K562 (cell line): ENCODE data around the gene GLRX2. TPM values are rescaled to one million over a fixed set of nuclear protein-coding genes. Genes with fewer than 3 reads are reported as not detected.
A peak's percentile ranks its signal among the peaks of the same experiment; 100 is the strongest.

ENCODE experiments used
- CXXC5 ChIP-seq: fragments of 250-450 bp; sonication (Bioruptor Pico); IDR thresholded peaks from 2 replicates; pipeline ENCODE4 v1.8.0; 2022; ENCODE audit warnings: inconsistent platforms, mild to moderate bottlenecking, moderate library complexity
- GABPB1 ChIP-seq: sonication (generic); formaldehyde crosslinking; IDR thresholded peaks from 2 replicates; pipeline ENCODE4 v1.8.0; 2022; ENCODE audit warnings: mild to moderate bottlenecking, missing genetic modification reagents
- IRF2 ChIP-seq: sonication (generic); formaldehyde crosslinking; IDR thresholded peaks from 2 replicates; pipeline ENCODE4 v1.8.1; 2022; ENCODE audit warnings: mild to moderate bottlenecking, missing genetic modification reagents
- MAFF ChIP-seq: IDR thresholded peaks from 2 replicates; pipeline ENCODE4 v1.6.1; 2012; ENCODE audit warnings: low read length, improper control_type of control experiment
- RCOR1 ChIP-seq, 2 experiments: IDR thresholded peaks; 2 replicates each; pipeline ENCODE4 v1.6.1; 2012; ENCODE audit warnings: low read depth in 2 of 2, low read length in 2 of 2, borderline replicate concordance in 1 of 2, improper control_type of control experiment in 1 of 2
- ZNF165 ChIP-seq: fragments of 250-450 bp; sonication (Bioruptor Pico); IDR thresholded peaks from 2 replicates; pipeline ENCODE4 v1.4.0; 2020; ENCODE audit warnings: borderline replicate concordance
- ZNF507 ChIP-seq: conservative IDR thresholded peaks from 2 replicates; pipeline ENCODE4 v1.6.1; 2017; ENCODE audit warnings: missing genetic modification characterization, missing compliant biosample characterization
- ZNF586 ChIP-seq: fragments of 450-650 bp; formaldehyde crosslinking; conservative IDR thresholded peaks from 2 replicates; pipeline ENCODE4 v1.4.0; 2020; ENCODE audit warnings: mild to moderate bottlenecking, moderate library complexity
- polyA plus RNA-seq, 8 experiments: library from polyadenylated mRNA; depleted of rRNA in 4 of 8; stranded (reverse) in 5 of 8; unstranded in 3 of 8; fragments of >200 nt; fragmentation: Nextera tagmentation in 2 of 8; fragmentation: Illumina TruSeq in 1 of 8; extraction: Ambion mirVana in 2 of 8; extraction: Trizol in 1 of 8; gene quantifications; 2 replicates each; pipeline versions ENCODE4 v1.2.1 to v1.2.3, GENCODE V29; 2011 to 2014; ENCODE audit warnings: inconsistent platforms in 1 of 8, missing spikeins in 1 of 8
- total RNA-seq, 7 experiments: library from RNA; depleted of rRNA in 6 of 7; stranded (reverse); fragments of >200 nt in 6 of 7; fragmentation: Illumina TruSeq in 2 of 7; extraction: Trizol in 2 of 7; gene quantifications; 2 replicates each; pipeline versions ENCODE4 v1.2.1 to v1.2.3, GENCODE V29; 2011 to 2021; ENCODE audit warnings: low replicate concordance in 1 of 7
- TF ChIP-seq, protein P1 (sequence below), 2 experiments: fragments of 450-650 bp; IDR thresholded peaks; 2 replicates each; pipeline ENCODE4 v1.6.1; 2018; ENCODE audit warnings: mild to moderate bottlenecking in 2 of 2, low read depth in 1 of 2; ENCODE audit not compliant: partially characterized antibody in 2 of 2
- TF ChIP-seq, protein P2 (sequence below), 2 experiments: fragments of 250-450 bp in 1 of 2; fragments of 450-650 bp in 1 of 2; sonication (Bioruptor Pico) in 1 of 2; IDR thresholded peaks; 2 replicates each; pipeline versions ENCODE4 v1.6.1 to v1.8.0; 2016 to 2021; ENCODE audit warnings: mild to moderate bottlenecking in 2 of 2, moderate library complexity in 2 of 2, missing compliant biosample characterization in 1 of 2, missing genetic modification characterization in 1 of 2
- TF ChIP-seq, protein P3 (sequence below): sonication (generic); formaldehyde crosslinking; IDR thresholded peaks from 2 replicates; pipeline ENCODE4 v1.8.1; 2023; ENCODE audit warnings: mild to moderate bottlenecking, missing genetic modification reagents, moderate library complexity
- TF ChIP-seq, protein P4 (sequence below): fragments of 250-450 bp; sonication (Bioruptor Pico); IDR thresholded peaks from 2 replicates; pipeline ENCODE4 v1.8.0; 2022; ENCODE audit warnings: moderate library complexity, mild to moderate bottlenecking, inconsistent platforms

GLRX2 gene
- total and polyA plus RNA-seq, 9 of the 15 experiments (the other 6 are each of a cell fraction or from before 2014, with no cell fraction given) = 13.3 to 82.6 (median 55.1) TPM

DNA sequence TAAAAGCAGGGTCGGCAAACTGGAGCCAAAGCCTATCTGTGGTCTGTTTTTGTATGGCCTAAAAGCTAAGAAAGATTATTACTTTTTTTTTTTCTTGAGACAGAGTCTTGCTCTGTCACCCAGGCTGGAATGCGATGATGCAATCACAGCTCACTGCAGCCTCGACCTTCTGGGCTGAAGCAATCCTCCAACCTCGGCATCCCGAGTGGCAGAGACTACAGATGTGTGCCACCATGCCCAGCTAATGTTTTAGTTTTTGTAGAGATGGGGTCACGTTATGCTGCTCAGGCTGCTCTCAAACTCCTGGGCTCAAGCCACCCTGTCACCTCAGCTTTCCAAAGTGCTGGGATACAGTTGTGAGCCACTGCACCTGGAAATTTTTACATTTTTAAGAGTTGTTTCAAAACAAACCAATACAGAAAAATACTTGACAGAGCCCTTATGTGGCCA lies 6.5 kb upstream of the GLRX2 start (continued):
- TF ChIP-seq, protein P1, sequence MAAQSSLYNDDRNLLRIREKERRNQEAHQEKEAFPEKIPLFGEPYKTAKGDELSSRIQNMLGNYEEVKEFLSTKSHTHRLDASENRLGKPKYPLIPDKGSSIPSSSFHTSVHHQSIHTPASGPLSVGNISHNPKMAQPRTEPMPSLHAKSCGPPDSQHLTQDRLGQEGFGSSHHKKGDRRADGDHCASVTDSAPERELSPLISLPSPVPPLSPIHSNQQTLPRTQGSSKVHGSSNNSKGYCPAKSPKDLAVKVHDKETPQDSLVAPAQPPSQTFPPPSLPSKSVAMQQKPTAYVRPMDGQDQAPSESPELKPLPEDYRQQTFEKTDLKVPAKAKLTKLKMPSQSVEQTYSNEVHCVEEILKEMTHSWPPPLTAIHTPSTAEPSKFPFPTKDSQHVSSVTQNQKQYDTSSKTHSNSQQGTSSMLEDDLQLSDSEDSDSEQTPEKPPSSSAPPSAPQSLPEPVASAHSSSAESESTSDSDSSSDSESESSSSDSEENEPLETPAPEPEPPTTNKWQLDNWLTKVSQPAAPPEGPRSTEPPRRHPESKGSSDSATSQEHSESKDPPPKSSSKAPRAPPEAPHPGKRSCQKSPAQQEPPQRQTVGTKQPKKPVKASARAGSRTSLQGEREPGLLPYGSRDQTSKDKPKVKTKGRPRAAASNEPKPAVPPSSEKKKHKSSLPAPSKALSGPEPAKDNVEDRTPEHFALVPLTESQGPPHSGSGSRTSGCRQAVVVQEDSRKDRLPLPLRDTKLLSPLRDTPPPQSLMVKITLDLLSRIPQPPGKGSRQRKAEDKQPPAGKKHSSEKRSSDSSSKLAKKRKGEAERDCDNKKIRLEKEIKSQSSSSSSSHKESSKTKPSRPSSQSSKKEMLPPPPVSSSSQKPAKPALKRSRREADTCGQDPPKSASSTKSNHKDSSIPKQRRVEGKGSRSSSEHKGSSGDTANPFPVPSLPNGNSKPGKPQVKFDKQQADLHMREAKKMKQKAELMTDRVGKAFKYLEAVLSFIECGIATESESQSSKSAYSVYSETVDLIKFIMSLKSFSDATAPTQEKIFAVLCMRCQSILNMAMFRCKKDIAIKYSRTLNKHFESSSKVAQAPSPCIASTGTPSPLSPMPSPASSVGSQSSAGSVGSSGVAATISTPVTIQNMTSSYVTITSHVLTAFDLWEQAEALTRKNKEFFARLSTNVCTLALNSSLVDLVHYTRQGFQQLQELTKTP (IDR thresholded peaks at IDR 0.05; ENCODE audit: low read depth in 1 of 2, partially characterized antibody in 2 of 2) = peak; percentile 28 to 47
- TF ChIP-seq RCOR1 (IDR thresholded peaks at IDR 0.05; ENCODE audit: borderline replicate concordance in 1 of 2, low read depth in 2 of 2, low read length in 2 of 2) (peak in 1 of 2 experiments; percentile 81; a peak in 2 of 4 replicates), ZNF507 (tag) (no peak), CXXC5 (peak; percentile 81), ZNF586 (no peak), ZNF165 (0 out of 2 replicates have a peak, but pooled peaks have one; percentile 20), MAFF (no peak), GABPB1 (CRISPR knock-in tag) (no peak), IRF2 (CRISPR knock-in tag) (no peak)
- TF ChIP-seq, protein P2, sequence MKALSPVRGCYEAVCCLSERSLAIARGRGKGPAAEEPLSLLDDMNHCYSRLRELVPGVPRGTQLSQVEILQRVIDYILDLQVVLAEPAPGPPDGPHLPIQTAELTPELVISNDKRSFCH (CRISPR knock-in tag; IDR thresholded peaks at IDR 0.05) = no peak
- TF ChIP-seq, protein P2 (tag; IDR thresholded peaks at IDR 0.05) = no peak
- TF ChIP-seq, protein P3, sequence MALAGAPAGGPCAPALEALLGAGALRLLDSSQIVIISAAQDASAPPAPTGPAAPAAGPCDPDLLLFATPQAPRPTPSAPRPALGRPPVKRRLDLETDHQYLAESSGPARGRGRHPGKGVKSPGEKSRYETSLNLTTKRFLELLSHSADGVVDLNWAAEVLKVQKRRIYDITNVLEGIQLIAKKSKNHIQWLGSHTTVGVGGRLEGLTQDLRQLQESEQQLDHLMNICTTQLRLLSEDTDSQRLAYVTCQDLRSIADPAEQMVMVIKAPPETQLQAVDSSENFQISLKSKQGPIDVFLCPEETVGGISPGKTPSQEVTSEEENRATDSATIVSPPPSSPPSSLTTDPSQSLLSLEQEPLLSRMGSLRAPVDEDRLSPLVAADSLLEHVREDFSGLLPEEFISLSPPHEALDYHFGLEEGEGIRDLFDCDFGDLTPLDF (CRISPR knock-in tag) = no peak
- TF ChIP-seq, protein P4, sequence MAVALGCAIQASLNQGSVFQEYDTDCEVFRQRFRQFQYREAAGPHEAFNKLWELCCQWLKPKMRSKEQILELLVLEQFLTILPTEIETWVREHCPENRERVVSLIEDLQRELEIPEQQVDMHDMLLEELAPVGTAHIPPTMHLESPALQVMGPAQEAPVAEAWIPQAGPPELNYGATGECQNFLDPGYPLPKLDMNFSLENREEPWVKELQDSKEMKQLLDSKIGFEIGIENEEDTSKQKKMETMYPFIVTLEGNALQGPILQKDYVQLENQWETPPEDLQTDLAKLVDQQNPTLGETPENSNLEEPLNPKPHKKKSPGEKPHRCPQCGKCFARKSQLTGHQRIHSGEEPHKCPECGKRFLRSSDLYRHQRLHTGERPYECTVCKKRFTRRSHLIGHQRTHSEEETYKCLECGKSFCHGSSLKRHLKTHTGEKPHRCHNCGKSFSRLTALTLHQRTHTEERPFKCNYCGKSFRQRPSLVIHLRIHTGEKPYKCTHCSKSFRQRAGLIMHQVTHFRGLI (CRISPR knock-in tag) = peak; percentile 77; the same call in 1 of the 2 replicates
